OCI-LY7 (cell line): ENCODE data around the gene FRMPD4. TPM values are rescaled to one million over a fixed set of nuclear protein-coding genes. Genes with fewer than 3 reads are reported as not detected.

Source experiments
- BruUV-seq: library from RNA; stranded (reverse); fragments of 400-500 nt; replicated peaks from 2 replicates; lab custom pipeline; 2021; lab: Mats Ljungman, UMichigan
- CTCF ChIA-PET: fragments of 300-600 bp; sonication (Branson Sonifier 250); formaldehyde crosslinking; loops from one replicate; lab custom pipeline; 2022; ENCODE audit warnings: antibody characterized with exemption; ENCODE audit not compliant: unreplicated experiment; lab: Charles Lee
- POLR2A ChIA-PET: fragments of 300-600 bp; sonication (Branson Sonifier 250); formaldehyde crosslinking; loops from one replicate; lab custom pipeline; 2022; ENCODE audit warnings: antibody characterized with exemption; lab: Charles Lee
- DNase-seq: peaks from one replicate; pipeline ENCODE4 v3.0.0-alpha.2; 2015; ENCODE audit warnings: low spot score
- H2AFZ ChIP-seq: fragments of 200-600 bp; sonication (generic), shearing (Covaris generic); 2 replicates; pipeline ENCODE4 v1.6.1; 2014; ENCODE audit warnings: mild to moderate bottlenecking, antibody characterized with exemption, low read length, moderate library complexity
- H3K27ac ChIP-seq: fragments of 200-600 bp; sonication (generic); 2 replicates; pipeline ENCODE4 v1.5.1; 2014; ENCODE audit warnings: mixed run types, low read depth, mild to moderate bottlenecking, moderate library complexity, low read length, inconsistent platforms; ENCODE audit not compliant: poor library complexity, severe bottlenecking
- H3K36me3 ChIP-seq: fragments of 200-600 bp; sonication (generic); 2 replicates; pipeline ENCODE4 v1.6.1; 2014; ENCODE audit warnings: mild to moderate bottlenecking, antibody characterized with exemption, low read length, moderate library complexity, mixed read lengths; ENCODE audit not compliant: insufficient read depth
- H3K4me1 ChIP-seq: fragments of 200-600 bp; sonication (generic); 2 replicates; pipeline ENCODE4 v1.5.1; 2014; ENCODE audit warnings: mild to moderate bottlenecking, low read length; ENCODE audit not compliant: insufficient read depth, poor library complexity, severe bottlenecking
- H3K4me2 ChIP-seq: fragments of 200-600 bp; sonication (generic); 2 replicates; pipeline ENCODE4 v1.6.1; 2014; ENCODE audit warnings: mild to moderate bottlenecking, low read length
- H3K4me3 ChIP-seq: fragments of 200-600 bp; sonication (generic); 2 replicates; pipeline ENCODE4 v1.5.1; 2014; ENCODE audit warnings: mild to moderate bottlenecking, low read depth, low read length; ENCODE audit not compliant: poor library complexity, severe bottlenecking
- H3K79me2 ChIP-seq: fragments of 200-600 bp; sonication (generic); 2 replicates; pipeline ENCODE4 v1.6.1; 2016; ENCODE audit warnings: low read depth, mild to moderate bottlenecking, low read length, moderate library complexity, mixed read lengths; ENCODE audit not compliant: insufficient read depth
- H3K9me2 ChIP-seq: fragments of 200-600 bp; sonication (generic); 2 replicates; pipeline ENCODE4 v1.6.1; 2016; ENCODE audit warnings: mild to moderate bottlenecking, low read length, mixed read lengths; ENCODE audit not compliant: insufficient read depth
- H3K9me3 ChIP-seq: fragments of 200-600 bp; sonication (generic); 2 replicates; pipeline ENCODE4 v1.6.1; 2014; ENCODE audit warnings: mild to moderate bottlenecking, mixed run types, low read length, mixed read lengths
- H4K20me1 ChIP-seq: fragments of 200-600 bp; sonication (generic); 2 replicates; pipeline ENCODE4 v1.6.1; 2014; ENCODE audit warnings: mild to moderate bottlenecking, antibody characterized with exemption, low read length, moderate library complexity, mixed read lengths; ENCODE audit not compliant: insufficient read depth
- EZH2phosphoT487 ChIP-seq: fragments of 200-600 bp; sonication (generic); IDR thresholded peaks from 2 replicates; pipeline ENCODE4 v1.6.1; 2018; ENCODE audit warnings: low read depth, borderline replicate concordance, mild to moderate bottlenecking, mixed run types, antibody characterized with exemption, low read length, moderate library complexity, mixed read lengths
- intact Hi-C: fragments of 100-400 bp; cut with micrococcal nuclease; formaldehyde crosslinking; loops from one replicate; pipeline ENCODE4 v1.10.0; 2022; ENCODE audit not compliant: unreplicated experiment
- total RNA-seq, 2 experiments: library from RNA; depleted of rRNA in 1 of 2; stranded (reverse); fragments of >200 nt in 1 of 2; shearing (Covaris generic) in 1 of 2; gene quantifications; 2 replicates each; pipeline ENCODE4 v1.2.3, GENCODE V29; 2014 to 2022
- TF ChIP-seq, protein P1 (sequence below): fragments of 200-600 bp; sonication (generic); conservative IDR thresholded peaks from 2 replicates; pipeline ENCODE4 v1.5.1; 2014; ENCODE audit warnings: mild to moderate bottlenecking, antibody characterized with exemption, low read length, moderate library complexity, mixed read lengths

FRMPD4 gene
- total RNA-seq, 2 experiments from 2014 or later: not detected

DNA sequence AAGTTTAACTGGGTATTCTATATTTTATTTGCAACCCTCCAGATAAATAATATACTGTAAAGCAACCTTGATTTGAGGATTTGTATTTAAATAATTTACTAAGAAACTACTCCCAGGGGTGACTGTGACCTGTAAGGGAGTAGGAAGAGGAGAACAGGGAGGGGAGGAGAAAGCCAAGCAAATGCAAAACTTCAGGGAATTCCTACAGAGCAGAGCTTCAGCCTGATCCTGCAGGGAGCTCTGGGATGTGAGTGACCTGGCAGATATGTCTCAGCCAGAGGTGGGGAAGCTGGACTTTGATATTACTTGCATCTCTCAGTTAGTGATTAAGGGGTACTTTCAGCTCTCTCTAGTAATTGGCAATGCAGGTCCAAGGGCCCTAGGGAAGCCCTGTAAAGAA is 302.0 kb downstream of the FRMPD4 start:
- Histone ChIP-seq H3K4me3 (no peak overlapping the region), H3K9me2 (no peaks in the 10 kb centered on the region), H4K20me1 (no peaks in the 10 kb centered on the region), H3K79me2 (no peaks in the 10 kb centered on the region), H2AFZ (no peak overlapping the region), H3K36me3 (no peaks in the 10 kb centered on the region), H3K9me3 (no peaks in the 10 kb centered on the region), H3K27ac (no peak overlapping the region), H3K4me1 (no peaks in the 10 kb centered on the region), H3K4me2 (no peak overlapping the region)
- POLR2A ChIA-PET: interaction anchor here (0.6 kb wide), 1 partner anchor 18 kb away, joined by 6 read pairs; no protein-coding TSS in a partner anchor
- DNase-seq: no peak
- CTCF ChIA-PET: no interaction called here
- TF ChIP-seq EZH2phosphoT487: no peak
- TF ChIP-seq, protein P1, sequence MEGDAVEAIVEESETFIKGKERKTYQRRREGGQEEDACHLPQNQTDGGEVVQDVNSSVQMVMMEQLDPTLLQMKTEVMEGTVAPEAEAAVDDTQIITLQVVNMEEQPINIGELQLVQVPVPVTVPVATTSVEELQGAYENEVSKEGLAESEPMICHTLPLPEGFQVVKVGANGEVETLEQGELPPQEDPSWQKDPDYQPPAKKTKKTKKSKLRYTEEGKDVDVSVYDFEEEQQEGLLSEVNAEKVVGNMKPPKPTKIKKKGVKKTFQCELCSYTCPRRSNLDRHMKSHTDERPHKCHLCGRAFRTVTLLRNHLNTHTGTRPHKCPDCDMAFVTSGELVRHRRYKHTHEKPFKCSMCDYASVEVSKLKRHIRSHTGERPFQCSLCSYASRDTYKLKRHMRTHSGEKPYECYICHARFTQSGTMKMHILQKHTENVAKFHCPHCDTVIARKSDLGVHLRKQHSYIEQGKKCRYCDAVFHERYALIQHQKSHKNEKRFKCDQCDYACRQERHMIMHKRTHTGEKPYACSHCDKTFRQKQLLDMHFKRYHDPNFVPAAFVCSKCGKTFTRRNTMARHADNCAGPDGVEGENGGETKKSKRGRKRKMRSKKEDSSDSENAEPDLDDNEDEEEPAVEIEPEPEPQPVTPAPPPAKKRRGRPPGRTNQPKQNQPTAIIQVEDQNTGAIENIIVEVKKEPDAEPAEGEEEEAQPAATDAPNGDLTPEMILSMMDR: no peak
- no TSS peak for BruUV-seq
- intact Hi-C loops: no loop called here

DNA sequence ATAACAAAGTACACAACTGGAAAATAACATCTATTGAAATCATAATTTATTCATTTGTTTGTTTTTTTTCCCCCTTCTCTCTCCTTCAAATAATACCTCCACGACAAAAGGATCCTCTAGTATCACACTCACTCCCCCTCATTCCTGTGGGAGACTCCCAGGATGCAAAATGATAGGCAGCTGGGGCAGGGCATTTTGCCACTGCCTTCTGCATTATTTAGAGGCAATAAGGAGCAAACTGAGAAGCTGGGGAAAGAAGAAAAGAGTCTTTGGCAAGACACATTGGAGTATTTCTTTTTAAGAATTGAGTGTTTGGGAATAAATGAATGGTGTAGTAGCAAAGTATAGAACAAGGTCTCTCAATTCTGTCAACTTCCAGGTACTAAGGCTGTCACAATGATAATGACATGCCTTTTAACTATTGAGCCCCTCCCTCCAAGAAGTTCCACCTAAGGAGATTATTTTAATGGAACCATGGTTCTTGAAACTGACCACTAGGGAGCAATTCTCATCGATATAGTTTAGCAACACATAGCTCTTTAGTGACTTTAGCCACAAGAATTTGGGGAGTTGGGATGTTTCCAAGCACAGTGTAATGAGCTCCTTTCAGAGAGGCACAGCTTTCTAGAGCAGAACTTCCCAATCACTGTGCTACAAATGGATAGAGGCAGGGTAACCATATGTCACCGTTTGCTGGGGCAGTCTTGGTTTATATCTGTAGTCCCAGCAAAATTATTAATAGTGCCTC is 303.3 kb downstream of the FRMPD4 start:
- DNase-seq: no peak
- TF ChIP-seq, protein P1: no peak
- TF ChIP-seq EZH2phosphoT487: no peak
- Histone ChIP-seq H3K9me3 (no peaks in the 10 kb centered on the region), H3K4me1 (no peaks in the 10 kb centered on the region), H3K27ac (no peak overlapping the region), H3K4me2 (no peak overlapping the region), H3K4me3 (no peak overlapping the region), H4K20me1 (no peaks in the 10 kb centered on the region), H3K9me2 (no peaks in the 10 kb centered on the region), H3K36me3 (no peaks in the 10 kb centered on the region), H3K79me2 (no peaks in the 10 kb centered on the region), H2AFZ (no peak overlapping the region)
- POLR2A ChIA-PET: no interaction called here
- intact Hi-C loops: no loop called here
- CTCF ChIA-PET: no interaction called here
- no TSS peak for BruUV-seq

DNA sequence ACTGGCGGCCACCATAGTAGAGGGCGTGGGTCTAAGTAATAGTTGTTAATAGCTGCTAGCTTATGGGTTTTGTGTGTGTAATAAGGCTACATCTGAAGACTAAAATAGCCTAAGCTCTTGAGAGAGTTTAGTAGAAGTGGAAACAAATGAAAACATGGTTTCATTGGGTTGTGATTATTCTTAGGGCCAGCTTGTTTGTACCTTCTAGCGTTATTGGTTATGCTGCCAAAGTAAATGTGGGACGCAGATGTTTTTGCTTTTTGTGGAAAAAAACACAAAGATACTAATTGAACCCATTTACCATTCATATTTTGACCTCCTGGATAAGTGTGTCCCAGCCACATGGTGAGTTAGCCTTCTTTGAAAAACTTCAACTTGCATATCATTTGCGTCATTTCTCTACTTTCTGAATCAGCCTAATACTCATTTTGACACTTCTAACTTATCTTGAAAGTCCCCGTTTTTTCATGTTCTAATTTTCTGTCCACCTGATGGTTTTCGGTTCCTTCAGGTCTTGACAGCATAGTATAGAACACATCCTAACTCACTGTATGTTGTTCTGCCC is 305.3 kb downstream of the FRMPD4 start:
- Histone ChIP-seq H3K9me2 (no peaks in the 10 kb centered on the region), H3K9me3 (no peaks in the 10 kb centered on the region), H3K27ac (no peak overlapping the region), H3K4me3 (no peak overlapping the region), H3K79me2 (no peaks in the 10 kb centered on the region), H3K4me2 (no peak overlapping the region), H4K20me1 (no peaks in the 10 kb centered on the region), H2AFZ (no peak overlapping the region), H3K4me1 (no peaks in the 10 kb centered on the region), H3K36me3 (no peaks in the 10 kb centered on the region)
- TF ChIP-seq, protein P1: no peak
- no peak for TF ChIP-seq EZH2phosphoT487
- DNase-seq: no peak
- CTCF ChIA-PET: no interaction called here
- no TSS peak for BruUV-seq
- intact Hi-C loops: no loop called here
- POLR2A ChIA-PET: no interaction called here
